GM21360 (cell line): ENCODE measurements around the gene ADARB2.

Source experiments
- ATAC-seq: cut with Tn5 transposase; IDR thresholded peaks from one replicate; pipeline ENCODE4 v1.9.1; 2021; ENCODE audit warnings: mild to moderate bottlenecking, moderate library complexity; ENCODE audit not compliant: unreplicated experiment

ADARB2 gene

GRCh38 chr10:1380088-1380671, 357.1 kb downstream of the ADARB2 start:
- no peak for ATAC-seq

DNA sequence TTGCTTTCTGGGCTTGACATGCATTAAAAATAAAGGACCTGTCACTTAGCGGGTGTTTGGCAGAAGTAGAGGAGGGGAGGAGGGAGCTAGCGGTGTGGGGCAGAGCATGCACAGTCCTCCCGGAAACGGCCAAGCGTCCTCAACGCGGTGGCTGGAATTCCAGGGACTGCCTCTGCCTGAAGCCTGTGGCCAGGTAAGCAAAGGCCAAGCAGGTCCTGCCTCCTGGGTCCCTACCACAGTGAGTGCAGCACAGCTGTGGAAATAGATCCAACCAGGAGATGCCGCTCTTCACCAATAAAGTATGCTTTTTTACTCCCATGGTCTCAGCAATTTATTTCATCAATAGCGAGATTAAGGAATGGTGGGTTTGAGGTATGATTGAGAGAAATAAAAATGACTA, 357.7 kb downstream of the ADARB2 start:
- no peak for ATAC-seq

- ATAC-seq: no peak
These were observed 358.9 kb downstream of the ADARB2 start for GRCh38 chr10:1378473-1378872.

DNA sequence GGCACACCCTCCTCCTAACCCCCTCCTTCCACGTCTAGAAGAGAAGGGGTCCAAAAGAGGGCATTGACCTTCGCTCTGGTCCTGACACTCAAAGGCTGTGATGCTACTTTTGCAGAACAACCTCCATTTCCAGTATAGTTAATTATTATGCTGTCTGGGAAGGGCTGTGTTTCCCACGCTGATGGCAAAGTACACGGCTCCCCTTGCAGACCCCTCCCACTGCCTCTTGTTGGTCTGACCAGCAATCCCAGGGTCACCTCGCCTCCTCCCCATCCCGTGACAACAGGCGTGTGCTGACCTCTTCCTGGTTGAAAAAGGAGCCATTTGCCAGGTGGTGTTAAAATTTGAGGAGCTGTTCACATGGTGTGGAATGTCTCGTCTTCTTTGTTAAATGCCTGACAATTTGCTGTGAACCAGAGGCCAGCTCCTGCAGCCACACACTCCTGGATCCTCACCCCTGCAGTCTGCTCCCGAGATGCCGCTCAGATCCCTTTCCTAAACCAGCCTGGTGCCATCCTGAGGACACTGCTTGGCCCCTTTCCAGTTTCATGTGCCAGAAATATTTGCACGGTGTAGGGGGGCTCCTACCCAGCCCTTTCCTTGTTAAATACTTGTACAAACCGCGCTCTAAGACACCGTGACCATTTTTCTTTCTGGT, 359.5 kb downstream of the ADARB2 start:
- no peak for ATAC-seq

DNA sequence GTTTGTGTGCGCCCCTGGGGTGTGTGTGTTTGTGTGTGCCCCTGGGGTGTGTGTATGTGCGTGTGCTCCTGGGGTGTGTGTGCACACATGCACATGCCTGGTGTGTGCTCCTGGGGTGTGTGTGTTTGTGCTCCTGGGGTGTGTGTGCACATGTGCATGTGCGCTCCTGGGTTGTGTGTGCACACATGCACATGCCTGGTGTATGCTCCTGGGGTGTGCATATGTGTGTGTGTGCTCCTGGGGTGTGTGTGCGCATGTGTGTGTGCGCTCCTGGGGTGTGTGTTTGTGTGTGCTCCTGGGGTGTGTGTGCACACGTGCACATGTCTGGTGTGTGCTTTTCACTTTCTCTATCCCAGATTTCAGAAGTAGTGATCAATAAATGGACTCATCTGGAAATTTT, 360.1 kb downstream of the ADARB2 start:
- ATAC-seq: no peak

GRCh38 chr10:1376384-1376945, 360.9 kb downstream of the ADARB2 start:
- no peak for ATAC-seq

DNA sequence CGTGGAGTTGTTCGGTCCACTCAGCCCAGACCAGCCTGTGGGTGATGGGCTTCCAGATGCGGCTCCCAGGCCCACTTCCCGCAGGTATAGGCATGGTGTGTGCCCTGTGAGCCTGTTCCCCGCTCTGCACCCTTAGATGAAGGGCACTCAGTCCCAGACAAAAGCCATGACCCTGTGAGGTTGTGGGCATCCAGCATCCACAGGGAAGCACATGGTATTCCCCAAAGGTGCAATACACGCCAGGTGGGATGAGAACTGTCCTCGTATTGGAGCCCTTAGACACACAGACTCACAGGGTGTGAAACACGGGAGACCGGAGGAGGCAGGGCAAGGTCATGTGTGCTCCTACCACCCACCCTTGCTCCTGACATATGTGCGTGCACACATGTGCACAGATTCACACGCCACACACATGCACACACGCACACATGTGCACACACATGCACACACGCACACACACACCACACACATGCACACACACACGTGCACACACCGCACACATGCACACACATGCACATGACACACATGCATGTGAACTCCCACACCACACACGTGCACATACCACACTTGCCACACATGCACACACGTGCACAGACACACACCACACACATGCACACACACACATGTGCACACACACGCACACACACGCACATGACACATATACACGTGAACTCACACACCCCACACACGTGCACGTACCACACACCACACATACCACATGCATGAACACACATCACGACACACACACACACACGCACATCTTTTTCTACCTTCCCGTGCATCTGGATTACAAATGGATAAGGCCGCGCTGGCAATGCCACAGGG, 361.8 kb downstream of the ADARB2 start:
- no peak for ATAC-seq

GRCh38 chr10:1374511-1375345, 362.6 kb downstream of the ADARB2 start:
- no peak for ATAC-seq

- no peak for ATAC-seq
These were observed 364.0 kb downstream of the ADARB2 start for GRCh38 chr10:1373287-1373686.

- no peak for ATAC-seq
These were observed 365.1 kb downstream of the ADARB2 start for GRCh38 chr10:1372212-1372611.

GRCh38 chr10:1370298-1370697, 367.0 kb downstream of the ADARB2 start:
- ATAC-seq: no peak

GRCh38 chr10:1369665-1370064, 367.7 kb downstream of the ADARB2 start:
- no peak for ATAC-seq

DNA sequence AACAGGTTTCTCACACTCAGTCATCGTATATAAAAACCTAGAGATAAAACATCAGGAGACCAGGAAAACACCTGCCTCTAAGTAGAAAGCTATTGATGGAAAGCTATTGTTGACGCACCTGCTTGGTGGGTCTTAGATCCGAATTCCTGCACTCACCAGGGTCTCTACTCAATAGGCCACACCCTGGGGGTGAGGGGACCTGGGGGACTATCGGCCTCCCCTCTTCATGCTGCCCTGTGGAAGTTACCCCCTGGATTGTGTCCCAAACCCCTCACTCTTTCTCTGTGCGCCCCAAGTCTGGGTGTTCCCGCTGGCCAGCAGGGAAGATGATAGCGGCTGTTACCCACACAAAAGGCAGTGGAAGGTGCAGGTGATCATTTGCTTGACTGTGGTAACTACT, 368.1 kb downstream of the ADARB2 start:
- ATAC-seq: no peak

- no peak for ATAC-seq
These were observed 368.5 kb downstream of the ADARB2 start for GRCh38 chr10:1368842-1369171.

DNA sequence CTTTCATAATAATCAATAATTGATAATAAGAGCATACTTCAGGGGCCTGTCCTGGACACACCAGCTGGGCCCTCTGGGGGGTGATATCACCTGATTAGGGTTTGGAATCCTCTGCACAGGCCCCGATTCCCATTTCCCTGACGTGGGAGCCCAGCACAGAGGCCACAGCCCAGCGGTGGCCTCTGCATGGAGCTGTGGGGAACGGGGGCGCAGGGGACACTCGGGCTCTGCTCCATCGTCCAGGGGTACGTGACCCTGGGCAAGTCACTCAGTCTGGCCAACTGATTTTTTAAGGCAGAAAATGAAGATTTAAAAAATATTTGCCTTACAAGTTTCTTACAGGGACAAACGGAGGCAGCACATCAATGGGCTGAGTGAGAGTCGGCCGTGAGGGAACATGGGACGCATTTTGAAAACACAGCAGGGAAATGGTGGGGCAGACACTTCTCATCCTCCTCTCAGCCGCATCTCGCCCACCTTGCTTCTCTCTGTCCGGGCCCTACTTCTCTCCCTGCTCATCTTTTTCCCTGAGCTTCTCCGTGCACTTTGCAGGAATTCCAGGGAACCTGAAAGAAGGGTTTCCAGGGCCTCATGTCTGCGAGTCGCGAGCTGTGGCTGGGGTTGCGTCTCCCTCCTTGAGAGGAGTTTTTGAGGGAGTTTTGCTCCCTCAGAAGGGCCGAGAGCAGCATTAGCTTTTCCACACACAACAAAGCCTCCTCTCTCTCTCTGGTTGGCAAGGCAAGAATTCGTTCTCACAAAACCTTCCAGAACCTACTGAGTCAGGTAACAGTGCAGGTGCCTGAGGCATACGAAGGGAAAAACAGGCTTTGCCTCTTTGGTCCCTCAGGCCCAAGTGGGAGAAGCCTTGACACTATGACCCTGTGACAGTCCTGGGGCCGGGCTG, 369.1 kb downstream of the ADARB2 start:
- no peak for ATAC-seq

GRCh38 chr10:1366811-1367425, 370.4 kb downstream of the ADARB2 start:
- no peak for ATAC-seq

- ATAC-seq: no peak
These were observed 371.0 kb downstream of the ADARB2 start for GRCh38 chr10:1366322-1366691.

DNA sequence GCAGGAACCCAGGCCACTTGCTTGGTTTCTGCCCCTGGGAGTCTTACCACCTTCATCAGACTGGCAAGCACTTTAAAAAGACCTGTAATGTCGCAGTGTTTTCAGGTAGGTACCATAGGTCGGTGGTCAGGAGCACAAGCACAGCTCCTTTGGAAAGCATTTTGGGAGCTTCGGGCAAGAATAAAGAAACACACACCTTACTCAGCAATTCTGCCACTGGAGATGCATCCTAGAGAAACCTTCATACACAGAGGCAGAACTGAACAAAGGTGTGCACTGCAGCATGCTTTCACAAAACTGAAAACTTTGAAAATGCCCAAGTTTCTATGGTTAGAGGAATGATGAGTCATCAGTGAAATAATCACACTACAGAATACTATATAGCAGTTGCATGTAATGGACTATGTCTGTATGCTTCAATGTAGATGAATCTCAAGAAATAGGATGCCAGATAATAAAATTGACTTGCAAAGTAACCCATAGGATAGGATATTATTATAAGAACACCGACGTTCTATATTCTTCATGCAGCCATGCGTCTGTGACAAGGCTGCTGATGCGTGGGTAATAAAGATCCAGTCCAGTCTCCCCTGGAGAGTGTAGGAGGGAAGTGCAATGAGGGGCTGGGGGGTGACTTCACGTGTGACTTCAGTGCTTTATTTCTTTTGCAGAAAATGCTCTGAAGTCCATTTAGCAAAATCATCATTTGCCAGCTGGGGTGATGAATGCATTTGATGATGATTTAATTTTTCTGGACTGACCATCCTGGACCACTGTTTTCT, 371.6 kb downstream of the ADARB2 start:
- no peak for ATAC-seq
